ENCODE measurements around the gene CSRP3. TPM values are rescaled to one million over a fixed set of nuclear protein-coding genes. Genes with fewer than 3 reads are reported as not detected.

CSRP3 gene
- polyA plus RNA-seq, 1 donor from 2014 or later, result not detected

DNA sequence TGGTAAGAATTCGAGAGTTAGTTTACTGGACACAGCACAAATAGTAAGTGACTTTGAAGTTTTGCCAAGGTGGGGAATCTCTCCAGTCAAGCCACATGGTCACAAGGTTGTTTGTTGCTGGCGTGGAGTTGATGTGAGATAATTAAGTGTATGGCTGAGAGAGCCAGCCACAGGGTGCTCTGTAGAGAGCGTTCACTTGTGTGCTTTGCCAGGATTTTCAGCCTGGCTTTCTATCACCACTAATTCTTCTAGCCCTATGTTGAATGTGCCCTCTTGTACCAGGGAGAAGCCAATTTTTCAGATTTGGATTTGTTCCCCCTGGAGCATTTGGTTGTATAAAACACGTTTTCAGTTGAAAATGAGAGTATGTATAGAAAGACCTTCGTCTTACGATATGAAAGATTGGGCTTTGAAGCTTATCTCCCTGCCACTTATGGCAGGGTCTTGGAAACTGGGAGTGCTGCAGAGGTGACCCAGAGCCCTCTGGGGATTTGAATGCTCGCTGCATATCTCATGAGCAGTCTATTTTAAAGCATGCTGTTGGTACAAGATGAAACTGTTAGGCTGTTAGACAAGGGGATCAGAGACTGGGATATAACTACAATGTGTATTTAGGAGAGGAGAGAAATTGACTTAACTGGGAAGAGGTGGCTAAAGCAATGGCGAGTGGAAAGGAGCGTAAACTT lies 28.6 kb downstream of the CSRP3 start:
- Histone ChIP-seq H3K9ac (ENCODE audit: low read length) (no peak overlapping the region), H2AFZ (ENCODE audit: low read depth, low read length) (no peak overlapping the region), H3K4me3 (ENCODE audit: low read length) (no peak overlapping the region), H3K27ac (ENCODE audit: low read length) (no peak overlapping the region), H3K36me3 (ENCODE audit: insufficient read depth, low read length) (peaks cover 14% of the 10 kb centered on the region), H3K27me3 (ENCODE audit: insufficient read depth, low read depth, low read length) (no peaks in the 10 kb centered on the region), H3K79me2 (replicated peaks; ENCODE audit: insufficient read depth, low read length) (no peaks in the 10 kb centered on the region), H3K4me2 (ENCODE audit: low read length) (no peak overlapping the region), H4K20me1 (ENCODE audit: insufficient read depth) (no peaks in the 10 kb centered on the region), H3K9me3 (ENCODE audit: low read length) (no peaks in the 10 kb centered on the region), H3K9me2 (ENCODE audit: insufficient read depth, low read length) (no peaks in the 10 kb centered on the region), H3F3A (ENCODE audit: insufficient read depth, low read length, poor library complexity, severe bottlenecking) (no peaks in the 10 kb centered on the region)
- TF ChIP-seq EZH2 (IDR thresholded peaks at IDR 0.05; ENCODE audit: borderline replicate concordance, insufficient read depth, low read length, poor library complexity, severe bottlenecking) (no peak), RAD21 (conservative IDR thresholded peaks at IDR 0.05) (no peak), POLR2AphosphoS5 (IDR thresholded peaks at IDR 0.05) (no peak), SMC3 (conservative IDR thresholded peaks at IDR 0.05; ENCODE audit: poor library complexity) (no peak), EP300 (conservative IDR thresholded peaks at IDR 0.05; ENCODE audit: poor library complexity, severe bottlenecking) (no peak), TAF1 (IDR thresholded peaks at IDR 0.05; ENCODE audit: low read depth) (no peak), MXI1 (conservative IDR thresholded peaks at IDR 0.05; ENCODE audit: poor library complexity, severe bottlenecking) (no peak)
- TF ChIP-seq, protein P1, sequence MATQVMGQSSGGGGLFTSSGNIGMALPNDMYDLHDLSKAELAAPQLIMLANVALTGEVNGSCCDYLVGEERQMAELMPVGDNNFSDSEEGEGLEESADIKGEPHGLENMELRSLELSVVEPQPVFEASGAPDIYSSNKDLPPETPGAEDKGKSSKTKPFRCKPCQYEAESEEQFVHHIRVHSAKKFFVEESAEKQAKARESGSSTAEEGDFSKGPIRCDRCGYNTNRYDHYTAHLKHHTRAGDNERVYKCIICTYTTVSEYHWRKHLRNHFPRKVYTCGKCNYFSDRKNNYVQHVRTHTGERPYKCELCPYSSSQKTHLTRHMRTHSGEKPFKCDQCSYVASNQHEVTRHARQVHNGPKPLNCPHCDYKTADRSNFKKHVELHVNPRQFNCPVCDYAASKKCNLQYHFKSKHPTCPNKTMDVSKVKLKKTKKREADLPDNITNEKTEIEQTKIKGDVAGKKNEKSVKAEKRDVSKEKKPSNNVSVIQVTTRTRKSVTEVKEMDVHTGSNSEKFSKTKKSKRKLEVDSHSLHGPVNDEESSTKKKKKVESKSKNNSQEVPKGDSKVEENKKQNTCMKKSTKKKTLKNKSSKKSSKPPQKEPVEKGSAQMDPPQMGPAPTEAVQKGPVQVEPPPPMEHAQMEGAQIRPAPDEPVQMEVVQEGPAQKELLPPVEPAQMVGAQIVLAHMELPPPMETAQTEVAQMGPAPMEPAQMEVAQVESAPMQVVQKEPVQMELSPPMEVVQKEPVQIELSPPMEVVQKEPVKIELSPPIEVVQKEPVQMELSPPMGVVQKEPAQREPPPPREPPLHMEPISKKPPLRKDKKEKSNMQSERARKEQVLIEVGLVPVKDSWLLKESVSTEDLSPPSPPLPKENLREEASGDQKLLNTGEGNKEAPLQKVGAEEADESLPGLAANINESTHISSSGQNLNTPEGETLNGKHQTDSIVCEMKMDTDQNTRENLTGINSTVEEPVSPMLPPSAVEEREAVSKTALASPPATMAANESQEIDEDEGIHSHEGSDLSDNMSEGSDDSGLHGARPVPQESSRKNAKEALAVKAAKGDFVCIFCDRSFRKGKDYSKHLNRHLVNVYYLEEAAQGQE (IDR thresholded peaks at IDR 0.05; ENCODE audit: borderline replicate concordance), result no peak
- TF ChIP-seq, protein P2, sequence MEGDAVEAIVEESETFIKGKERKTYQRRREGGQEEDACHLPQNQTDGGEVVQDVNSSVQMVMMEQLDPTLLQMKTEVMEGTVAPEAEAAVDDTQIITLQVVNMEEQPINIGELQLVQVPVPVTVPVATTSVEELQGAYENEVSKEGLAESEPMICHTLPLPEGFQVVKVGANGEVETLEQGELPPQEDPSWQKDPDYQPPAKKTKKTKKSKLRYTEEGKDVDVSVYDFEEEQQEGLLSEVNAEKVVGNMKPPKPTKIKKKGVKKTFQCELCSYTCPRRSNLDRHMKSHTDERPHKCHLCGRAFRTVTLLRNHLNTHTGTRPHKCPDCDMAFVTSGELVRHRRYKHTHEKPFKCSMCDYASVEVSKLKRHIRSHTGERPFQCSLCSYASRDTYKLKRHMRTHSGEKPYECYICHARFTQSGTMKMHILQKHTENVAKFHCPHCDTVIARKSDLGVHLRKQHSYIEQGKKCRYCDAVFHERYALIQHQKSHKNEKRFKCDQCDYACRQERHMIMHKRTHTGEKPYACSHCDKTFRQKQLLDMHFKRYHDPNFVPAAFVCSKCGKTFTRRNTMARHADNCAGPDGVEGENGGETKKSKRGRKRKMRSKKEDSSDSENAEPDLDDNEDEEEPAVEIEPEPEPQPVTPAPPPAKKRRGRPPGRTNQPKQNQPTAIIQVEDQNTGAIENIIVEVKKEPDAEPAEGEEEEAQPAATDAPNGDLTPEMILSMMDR (IDR thresholded peaks at IDR 0.05; ENCODE audit: poor library complexity, severe bottlenecking), result no peak

DNA sequence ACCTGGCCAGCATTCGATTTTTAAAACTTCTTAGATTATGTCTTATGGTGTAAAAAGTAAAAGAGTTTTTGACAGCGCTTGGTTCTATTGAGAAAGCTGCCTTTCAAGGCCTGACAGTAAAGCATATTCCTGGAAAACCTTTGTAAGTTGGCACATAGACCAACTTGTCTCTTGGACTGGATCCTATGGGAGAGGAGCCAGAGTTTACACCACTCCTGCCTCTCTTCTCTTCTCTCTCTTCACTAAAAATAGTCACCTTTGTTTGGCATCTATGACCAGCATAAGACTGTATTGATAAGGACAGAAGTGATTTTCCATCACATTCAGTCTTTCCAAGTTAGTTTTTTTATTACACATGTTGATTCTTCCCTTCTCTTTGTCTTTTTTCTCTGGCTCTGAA lies 33.7 kb downstream of the CSRP3 start:
- Histone ChIP-seq H3K4me2 (ENCODE audit: low read length) (no peak overlapping the region), H3K9me3 (ENCODE audit: low read length) (no peaks in the 10 kb centered on the region), H4K20me1 (ENCODE audit: insufficient read depth) (no peaks in the 10 kb centered on the region), H2AFZ (ENCODE audit: low read depth, low read length) (no peak overlapping the region), H3K79me2 (replicated peaks; ENCODE audit: insufficient read depth, low read length) (no peaks in the 10 kb centered on the region), H3F3A (ENCODE audit: insufficient read depth, low read length, poor library complexity, severe bottlenecking) (no peaks in the 10 kb centered on the region), H3K27ac (ENCODE audit: low read length) (no peak overlapping the region), H3K36me3 (ENCODE audit: insufficient read depth, low read length) (peaks cover 13% of the 10 kb centered on the region), H3K27me3 (ENCODE audit: insufficient read depth, low read depth, low read length) (no peaks in the 10 kb centered on the region), H3K4me3 (ENCODE audit: low read length) (no peak overlapping the region), H3K9ac (ENCODE audit: low read length) (no peak overlapping the region), H3K9me2 (ENCODE audit: insufficient read depth, low read length) (no peaks in the 10 kb centered on the region)
- TF ChIP-seq RAD21 (conservative IDR thresholded peaks at IDR 0.05), result no peak
- TF ChIP-seq MXI1 (conservative IDR thresholded peaks at IDR 0.05; ENCODE audit: poor library complexity, severe bottlenecking), result no peak
- no peak for TF ChIP-seq EP300 (conservative IDR thresholded peaks at IDR 0.05; ENCODE audit: poor library complexity, severe bottlenecking)
- no peak for TF ChIP-seq POLR2AphosphoS5 (IDR thresholded peaks at IDR 0.05)
- no peak for TF ChIP-seq TAF1 (IDR thresholded peaks at IDR 0.05; ENCODE audit: low read depth)
- TF ChIP-seq, protein P2 (IDR thresholded peaks at IDR 0.05; ENCODE audit: poor library complexity, severe bottlenecking), result no peak
- no peak for TF ChIP-seq EZH2 (IDR thresholded peaks at IDR 0.05; ENCODE audit: borderline replicate concordance, insufficient read depth, low read length, poor library complexity, severe bottlenecking)
- TF ChIP-seq SMC3 (conservative IDR thresholded peaks at IDR 0.05; ENCODE audit: poor library complexity), result no peak
- TF ChIP-seq, protein P1 (IDR thresholded peaks at IDR 0.05; ENCODE audit: borderline replicate concordance), result no peak
